ENCODE data around the gene ACVR1B.

The ACVR1B gene

DNA sequence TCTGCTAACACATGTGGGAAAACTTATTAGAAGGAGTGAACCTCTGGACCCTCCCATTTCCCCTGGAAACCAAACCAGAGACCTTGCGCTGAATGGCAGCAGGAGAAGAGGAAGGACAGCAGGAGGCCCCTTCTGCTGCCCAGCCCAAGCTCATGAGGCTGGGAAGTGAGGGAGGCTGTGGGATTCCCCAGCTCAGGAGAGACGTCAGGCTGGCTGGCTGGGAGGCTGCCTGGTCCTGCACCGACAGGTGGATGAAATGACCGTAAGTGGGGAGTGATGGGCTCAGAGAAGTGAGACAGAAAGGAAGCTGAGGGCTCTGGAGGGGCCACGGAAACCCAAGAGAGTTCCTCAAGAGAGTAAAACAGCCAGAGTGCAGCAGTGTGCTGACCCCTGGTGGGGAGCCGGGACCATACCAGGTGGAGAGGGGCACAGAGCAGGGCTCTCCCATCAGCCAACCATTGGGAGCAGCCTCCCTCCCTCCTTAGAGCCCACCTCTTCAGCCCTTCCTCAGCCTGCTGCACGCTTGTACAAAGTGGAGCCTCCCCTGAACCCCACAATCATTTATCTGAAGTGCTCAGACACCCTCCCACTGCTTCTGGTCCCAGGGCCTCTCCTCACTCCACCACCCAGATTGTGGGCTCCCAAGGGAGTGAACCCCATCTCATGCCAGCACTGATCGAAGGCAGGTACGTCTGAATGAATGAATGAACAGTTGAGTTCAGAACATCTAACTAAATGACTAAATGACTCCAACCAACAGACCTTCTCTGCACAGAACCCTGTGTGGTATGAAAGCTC is 69.2 kb downstream of the ACVR1B start:
- peak; percentile 60 for DNase-seq (ENCODE audit: low spot score)

DNA sequence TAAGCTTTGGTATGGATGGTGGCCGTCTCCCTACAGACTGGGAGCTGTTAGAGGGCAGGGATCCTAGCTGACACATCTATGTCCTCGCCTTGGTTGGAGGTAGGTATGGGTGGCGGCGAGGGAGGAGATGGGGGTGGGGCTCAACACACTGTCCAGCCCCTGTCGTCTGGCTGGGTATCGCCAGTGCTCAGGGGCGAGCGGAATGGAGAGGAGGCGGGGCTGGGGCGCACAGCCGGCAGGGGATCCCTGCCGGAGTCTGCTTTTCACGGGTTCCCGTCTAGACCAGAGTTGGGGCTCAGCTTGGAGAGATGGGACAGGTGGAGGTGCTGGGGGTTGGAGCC is 71.3 kb downstream of the ACVR1B start:
- DNase-seq (ENCODE audit: low spot score), result no peak

DNA sequence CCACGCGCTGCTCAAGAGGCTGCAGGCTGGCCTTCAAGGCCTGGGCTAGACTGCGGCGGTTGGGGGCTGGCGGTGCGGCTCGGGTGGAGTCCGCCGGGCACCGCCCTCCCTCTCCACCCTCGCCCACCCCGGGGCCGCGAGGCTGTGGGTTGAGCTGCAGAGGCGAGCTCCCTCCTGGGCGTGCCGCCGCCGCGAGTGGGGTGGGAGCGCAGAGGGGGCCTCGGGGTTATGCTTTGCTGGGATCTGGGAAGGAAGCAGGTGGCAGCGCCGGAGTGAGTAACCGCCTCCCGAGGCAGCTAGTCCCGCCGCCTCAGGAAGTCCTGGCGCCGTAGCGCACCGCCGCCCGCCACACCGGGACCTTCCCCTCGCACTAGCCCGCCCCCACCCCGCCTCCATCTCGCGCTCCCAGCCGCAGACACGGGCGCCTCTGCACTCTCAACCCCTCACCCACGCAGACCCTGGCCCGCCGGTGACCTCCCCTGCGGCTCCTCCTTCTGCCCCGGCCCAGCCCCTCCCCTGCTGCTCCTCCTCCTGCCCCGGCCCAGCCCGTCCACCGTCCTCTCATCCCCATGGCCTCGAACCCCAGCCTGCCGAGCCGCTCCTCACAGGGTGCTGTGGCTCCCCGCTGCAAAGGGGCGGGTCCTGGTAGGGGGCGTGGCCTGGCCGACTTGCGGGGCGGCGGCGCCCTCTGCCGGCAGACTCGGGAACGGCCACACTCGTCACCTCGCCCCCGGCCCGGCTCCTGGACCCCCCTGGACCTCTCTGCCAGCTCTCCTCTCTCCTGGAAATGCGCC is 71.9 kb downstream of the ACVR1B start:
- peak; percentile 90 for DNase-seq (ENCODE audit: low spot score)

DNA sequence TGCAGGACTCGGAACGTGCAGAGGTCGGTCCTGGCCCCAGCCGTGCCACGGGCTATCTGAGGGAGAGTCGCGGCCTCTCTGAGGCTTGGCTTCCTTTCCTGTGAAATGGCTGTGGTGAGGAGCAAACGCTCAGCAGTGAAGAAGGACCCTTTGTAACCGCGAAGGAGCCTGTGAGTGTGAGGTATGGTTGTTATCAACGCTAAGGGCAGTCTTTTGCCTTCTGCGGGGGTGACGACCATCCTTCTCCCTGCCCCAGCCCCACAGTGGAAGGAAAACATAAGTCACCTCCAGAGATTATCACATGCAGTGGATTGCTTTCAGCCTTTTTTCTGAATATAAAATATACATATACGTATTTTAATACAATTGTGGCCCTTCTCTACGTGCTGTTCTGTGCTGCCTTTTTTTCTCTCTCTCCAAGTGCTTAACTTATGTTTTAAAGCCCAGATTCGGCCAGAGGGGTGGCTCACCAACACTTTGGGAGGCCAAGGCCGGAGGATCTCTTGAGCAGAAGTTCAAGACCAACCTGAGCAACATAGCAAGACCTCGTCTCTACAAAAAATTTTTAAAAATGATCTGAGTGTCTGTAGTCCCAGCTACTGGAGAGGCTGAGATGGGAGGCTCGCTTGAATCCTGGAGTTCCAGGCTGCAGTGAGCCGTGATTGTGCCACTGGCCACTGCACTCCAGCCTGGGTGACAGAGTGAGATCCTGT is 72.6 kb downstream of the ACVR1B start:
- DNase-seq (ENCODE audit: low spot score), result no peak

DNA sequence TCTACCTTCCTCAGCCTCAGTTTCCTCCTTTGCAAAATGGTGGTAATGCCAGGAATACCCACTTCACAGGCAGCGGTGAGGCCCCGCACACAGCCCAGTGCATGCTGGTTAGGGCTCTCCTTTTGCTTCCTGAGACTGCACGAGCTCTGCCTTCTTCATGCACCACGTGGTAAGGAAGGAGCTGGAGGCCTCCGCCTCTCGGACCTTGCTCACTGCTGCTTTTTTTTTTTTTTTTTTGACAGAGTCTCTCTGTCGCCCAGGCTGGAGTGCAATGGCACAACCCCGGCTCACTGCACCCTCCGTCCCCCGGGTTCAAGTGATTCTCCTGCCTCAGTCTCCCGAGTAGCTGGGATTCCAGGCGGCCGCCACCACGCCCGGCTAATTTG is 73.3 kb downstream of the ACVR1B start:
- DNase-seq (ENCODE audit: low spot score), result no peak

DNA sequence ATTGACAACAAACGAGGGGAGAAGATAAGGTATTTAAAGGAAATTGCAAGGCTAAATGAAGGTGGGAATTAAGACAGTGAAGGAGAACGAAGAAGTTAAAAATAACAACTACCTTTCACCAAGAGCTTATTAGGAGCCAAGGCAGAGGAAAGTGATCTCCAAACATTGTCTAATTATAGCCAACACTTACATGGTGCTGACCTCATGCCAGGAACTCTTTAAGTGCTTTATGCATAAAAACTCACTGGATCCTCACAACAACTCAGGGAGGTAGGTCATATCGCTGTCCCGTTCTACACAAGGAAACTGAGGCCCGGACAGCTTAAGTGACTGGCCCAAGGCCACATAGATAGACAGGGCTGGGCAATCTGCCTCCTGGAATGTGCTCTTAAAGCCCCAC is 74.8 kb downstream of the ACVR1B start:
- DNase-seq (ENCODE audit: low spot score), result no peak

DNA sequence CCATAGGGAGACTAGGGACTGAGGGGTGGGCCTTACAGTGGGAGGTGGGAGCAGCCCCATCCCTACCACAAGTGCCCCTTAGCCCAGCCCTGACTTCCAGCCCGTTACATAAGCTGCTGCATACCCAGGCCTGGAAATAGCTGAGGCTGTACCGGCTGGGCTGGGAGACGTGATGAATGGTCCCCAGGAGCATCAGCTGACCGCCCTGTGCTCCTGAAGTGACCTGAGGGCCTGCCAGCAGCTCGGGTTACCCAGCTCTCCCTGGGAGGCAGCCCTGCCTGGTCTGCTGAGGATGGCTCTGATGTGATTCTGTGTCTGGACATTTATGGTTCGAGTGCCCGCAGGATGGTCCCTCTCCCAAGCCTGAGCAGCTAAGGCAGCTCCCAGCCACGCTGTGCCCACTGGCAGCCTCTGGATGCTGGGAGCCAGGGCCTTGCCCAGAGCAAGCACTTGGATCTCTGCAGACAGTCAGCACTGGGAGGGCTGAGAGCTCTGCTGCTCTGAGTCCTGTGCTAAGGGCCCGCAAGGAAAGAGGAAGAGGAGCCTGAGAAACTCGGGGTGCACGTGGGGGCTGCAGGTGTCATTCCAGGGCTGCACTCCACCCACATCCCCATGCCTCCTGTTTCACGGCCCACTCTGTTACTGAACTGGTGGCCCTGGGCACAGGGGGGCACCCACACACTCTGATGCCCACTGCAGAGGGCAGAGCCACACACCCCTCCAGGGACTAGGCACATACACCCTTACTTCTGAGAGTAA is 75.8 kb downstream of the ACVR1B start:
- no peak for DNase-seq (ENCODE audit: low spot score)

DNA sequence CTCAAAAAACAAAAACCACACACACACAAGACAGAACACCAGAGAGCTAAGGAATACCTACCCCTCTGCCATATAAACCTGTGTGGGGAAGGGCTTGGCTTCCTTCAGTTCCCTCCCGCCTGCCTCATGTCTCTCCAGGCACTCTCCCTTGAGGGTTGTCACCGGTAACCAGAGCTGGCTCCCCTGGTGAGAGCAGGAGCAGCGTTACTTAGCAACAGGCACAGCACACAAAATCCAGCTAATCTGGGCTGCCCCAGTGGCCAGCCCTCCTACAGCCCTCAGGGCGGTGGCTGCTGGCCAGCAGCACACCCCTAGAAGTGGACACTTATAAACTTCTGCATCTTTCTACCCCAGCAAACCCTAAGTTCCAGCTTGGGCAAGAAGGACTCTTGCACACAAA is 78.2 kb downstream of the ACVR1B start:
- DNase-seq (ENCODE audit: low spot score), result no peak

DNA sequence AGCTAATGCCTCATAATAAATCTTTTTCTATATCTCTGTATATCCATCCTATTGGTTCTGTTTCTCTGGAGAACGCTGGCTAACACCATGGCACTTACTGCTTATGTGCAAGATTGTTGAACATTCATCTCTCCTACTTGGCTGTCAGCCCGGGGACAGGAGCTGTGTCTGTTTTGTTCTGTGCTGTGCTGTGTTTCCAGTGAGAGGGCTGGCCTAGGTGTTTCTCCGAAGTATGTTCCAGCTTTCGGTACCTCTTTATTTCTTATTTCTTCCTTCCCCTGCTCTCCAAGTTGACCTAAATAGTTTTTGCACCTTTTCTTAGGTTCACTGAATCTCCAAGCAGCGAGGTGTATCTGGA is 80.9 kb downstream of the ACVR1B start:
- DNase-seq (ENCODE audit: low spot score), result peak; percentile 65

DNA sequence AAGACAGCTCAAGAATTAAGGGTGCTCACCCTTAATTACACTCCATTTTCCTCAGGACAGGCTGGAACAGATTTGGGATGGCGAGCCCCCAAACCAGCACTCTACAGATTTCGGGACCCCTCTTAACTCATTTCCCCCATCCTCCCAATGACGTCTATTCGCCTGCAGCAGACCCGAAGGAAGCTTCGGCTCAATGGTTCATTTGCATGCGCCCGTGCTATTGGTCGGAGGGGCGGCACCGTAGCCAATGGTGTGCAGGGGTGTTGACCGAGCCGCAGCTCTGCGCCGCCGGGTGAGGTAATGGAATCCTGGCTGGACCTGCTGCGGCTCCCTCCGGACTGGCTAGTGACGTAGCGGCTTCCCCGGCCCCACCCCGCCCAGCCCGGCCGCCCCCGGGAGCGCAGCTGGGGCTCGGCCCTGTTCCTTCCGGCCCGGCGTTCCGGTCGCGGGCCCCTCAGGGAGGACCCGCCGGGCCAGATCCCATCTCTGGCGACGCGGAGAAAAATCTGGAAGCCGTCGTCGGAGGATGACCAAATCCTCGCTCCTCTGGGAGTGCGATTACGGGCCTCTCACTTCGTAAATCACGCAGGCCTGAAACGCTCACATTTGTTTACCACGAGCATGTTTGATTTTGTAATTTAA is 81.4 kb downstream of the ACVR1B start:
- DNase-seq (ENCODE audit: low spot score), result peak; percentile 98

DNA sequence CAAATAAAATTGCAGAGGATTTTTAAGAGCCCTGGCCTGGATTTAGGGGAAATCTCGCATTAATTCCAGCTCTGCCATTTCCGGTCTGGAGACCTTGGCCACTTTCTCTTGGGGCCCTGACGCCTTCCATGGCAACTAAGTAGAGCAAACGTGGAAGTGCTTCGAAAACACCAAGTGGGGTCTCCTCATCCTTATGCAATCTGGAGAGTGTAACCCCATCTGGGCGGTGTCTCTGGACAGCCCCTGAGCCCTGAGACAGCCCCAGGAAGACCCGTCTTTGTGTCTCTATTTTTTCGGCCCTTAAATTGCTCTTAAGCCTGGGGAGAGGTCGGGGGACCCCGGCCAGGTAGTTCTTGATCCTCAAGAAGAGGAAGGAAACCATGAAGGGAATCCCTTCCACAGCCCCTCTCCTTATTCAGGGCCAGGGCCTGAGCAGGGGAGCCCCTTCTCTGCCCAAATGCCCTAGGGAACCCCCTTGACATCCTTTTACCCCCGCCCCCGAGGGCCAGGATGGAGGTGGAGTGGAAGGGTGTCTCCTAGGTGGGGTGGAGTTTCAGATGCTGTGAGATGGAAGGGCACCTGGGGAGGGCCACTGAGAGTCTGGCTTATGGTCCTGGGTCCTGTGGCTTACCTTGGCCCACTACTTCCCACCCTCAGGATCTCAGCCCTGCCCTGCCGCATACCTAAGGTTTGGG is 82.1 kb downstream of the ACVR1B start:
- no peak for DNase-seq (ENCODE audit: low spot score)

DNA sequence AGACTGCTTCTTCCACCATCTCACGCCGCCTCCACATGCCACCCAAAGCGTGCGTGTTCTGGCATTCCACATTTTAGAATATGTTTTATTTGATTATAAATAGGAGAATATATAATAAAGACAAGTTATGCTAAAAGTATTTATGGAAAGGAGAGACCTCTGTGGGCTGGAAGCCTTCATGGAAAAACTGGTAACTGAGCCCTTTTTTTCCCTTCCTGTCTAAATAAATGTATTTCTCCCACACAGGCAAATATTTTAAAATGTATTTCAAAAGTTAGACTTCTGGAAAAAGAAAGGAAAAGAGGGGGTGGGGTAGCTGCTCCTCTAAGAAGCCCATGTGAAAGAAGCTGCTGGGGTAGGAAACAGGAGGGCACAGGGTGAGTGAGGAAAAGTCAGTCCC is 83.7 kb downstream of the ACVR1B start:
- no peak for DNase-seq (ENCODE audit: low spot score)

DNA sequence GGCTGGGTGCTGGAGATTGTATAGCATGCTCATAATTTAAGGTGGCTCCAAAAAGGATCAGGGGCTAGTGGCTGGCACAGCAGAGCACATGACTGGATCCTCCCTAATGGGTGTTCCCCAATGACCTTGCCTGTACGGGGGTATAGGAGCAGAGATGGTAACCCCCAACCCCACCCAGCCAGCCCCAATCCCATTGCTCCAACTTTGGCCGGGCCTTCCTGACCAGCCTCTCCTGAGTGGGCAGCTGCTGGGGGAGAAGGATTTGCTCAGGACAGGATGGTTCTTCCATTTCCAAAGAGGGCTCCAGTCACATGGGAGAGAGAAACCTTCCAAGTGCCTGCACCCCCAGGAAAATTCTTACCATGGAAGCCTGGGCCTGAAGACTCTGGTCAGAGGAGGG is 84.4 kb downstream of the ACVR1B start:
- no peak for DNase-seq (ENCODE audit: low spot score)

DNA sequence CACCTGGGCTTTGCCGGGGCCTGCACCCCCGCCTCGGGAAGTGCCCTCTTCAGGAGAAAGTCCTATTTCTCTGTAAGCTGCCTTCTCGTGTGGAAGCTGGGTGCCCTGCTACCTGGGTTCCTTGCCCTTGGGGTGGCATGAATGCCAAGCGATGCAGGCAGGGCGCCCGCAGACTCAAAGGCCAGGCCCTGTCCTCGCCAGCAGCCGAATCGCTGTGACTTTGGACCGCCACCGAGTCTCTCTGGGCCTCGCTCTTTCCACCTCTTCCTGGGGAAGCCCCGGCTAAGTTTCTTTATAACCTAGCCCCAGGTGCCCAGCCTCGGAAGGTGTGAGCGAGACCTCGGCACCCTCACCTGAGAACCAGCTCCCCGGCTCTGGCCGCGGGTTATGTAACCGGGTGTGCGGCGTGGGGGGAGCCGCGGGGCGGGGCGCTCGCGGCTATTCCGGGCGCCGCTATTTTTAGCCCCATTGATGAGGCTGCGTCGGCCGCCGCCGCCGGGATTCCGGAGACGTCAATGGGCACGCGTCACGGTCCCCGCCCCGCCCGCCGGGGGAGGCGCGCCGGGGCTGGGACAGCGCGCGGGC is 85.2 kb downstream of the ACVR1B start:
- peak; percentile 86 for DNase-seq (ENCODE audit: low spot score)

DNA sequence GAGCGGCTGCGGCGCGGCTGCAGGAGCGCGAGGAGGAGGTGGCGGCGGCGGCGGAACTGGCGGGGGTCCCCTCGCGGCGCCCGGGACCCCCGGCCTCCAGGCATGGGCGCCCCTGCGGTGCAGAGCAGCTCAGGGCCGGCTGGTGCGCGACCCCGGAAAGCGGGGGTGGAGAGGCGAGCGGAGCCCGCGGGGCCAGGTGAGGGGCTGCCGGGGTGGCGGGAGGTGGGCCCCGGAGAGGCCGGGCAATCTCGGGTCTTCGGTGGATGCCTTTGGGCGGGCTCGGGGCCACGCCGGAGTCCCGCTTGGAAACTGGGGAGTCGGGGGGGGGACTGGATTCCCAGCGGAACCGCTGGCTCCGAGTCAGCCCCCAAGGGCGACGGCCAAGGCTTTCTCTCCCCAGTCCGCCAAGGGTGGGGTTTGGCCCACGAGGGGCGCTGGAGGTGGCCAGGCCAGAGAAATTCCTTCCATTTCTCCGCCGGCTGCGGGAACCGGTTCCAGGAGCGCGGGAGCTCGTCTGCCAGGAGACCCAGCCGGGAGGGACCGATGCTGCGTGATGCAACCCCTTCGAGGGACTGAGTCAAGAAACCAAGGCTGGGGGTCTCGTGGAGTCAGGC is 85.9 kb downstream of the ACVR1B start:
- DNase-seq (ENCODE audit: low spot score), result peak; percentile 47

DNA sequence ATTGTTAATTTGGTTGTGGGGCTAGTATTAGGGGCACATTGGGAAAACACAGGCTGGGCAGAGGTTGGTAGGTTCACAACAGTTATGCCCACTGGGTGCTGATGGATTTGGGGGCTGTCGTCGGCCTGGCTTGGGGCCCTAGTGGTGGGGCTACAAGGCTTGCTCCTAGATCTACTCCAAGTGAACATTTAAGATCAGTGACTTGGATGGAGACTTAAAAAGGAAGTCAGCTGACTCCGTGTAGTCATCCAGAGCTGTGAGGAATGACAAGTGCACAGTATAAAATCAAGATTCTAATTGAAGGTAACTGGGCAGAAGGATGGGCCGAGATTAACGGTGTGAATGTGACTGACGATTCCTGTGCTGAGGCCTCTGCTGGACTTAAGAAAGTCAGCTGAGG is 86.9 kb downstream of the ACVR1B start:
- no peak for DNase-seq (ENCODE audit: low spot score)

DNA sequence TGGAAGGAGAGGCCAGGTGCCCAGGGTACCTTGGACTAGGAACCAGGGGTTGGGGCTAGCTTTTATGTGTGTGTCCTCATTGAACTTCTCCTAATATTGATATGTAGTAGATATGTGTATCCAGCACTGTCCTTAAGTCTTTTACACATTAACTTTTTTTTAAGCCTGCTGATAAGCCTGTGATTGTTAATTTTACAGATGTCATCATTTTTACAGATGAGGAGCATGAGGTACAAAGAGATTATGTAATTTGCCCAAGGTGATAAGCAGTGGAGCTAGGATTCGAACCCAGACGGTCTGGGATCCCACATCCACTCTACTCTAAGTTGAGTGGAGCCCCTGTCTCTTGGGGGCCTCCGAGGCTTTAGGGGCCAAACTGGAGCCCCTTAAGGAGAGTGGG is 89.5 kb downstream of the ACVR1B start:
- no peak for DNase-seq (ENCODE audit: low spot score)

DNA sequence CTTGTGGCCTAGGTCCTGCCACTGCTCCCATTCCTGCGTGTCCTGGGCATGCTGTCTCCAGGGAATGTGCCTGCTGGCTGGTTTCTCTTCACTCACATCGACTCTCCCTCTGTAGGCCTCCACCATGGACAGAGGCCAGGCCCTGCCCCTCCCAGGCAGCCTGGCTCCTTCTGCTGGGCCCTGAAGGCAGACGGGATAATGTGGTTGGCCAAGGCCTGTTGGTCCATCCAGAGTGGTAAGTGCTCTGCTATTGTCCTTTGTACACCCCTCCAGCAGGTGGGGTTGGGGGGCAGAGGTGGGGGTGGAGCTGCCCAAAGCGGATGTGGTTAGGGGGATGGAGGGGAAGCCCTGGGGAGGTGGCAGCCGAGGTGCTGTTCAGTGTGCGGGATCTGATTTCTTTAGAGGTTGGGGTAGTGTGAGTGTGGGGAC is 90.2 kb downstream of the ACVR1B start:
- peak; percentile 69 for DNase-seq (ENCODE audit: low spot score)

DNA sequence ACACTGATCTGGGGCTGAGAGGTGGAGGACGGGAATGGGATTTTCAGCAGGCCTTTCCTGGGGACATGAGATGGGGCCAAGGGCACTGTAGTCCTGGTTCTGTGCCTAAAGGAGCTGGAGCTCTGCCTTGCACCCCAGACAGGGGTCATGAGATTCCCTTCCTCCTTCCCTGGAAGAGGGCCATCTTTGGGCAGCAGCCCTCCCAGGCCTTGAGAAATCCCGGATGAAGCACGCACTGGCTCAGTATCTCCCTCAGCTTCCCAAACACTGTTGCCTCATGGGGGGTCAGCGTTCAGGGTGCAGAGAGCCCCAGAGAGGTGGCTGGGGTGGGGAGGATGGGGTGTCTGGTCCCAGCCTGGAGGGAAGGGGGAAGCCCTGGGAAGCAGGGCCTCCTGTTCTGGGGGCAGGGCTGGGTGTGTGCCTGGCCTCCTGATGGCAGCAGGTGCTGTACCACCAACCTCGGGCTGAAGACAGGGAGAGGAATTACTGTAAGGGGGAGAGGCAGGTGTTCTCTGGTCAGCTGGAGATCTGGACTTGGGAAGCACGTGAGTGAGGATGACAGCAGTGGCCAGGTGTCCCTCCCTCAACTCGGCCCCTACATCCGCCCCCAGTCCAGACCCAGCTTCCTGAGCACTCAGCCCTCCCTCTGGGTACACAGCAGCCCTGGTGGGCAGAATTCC is 91.3 kb downstream of the ACVR1B start:
- DNase-seq (ENCODE audit: low spot score), result no peak
